Liver (tissue), 9 donors: Measurements from ENCODE around the gene KCNT1. TPM values are rescaled to one million over a fixed set of nuclear protein-coding genes. Genes with fewer than 3 reads are reported as not detected.

Experiments
- DNase-seq: peaks from one replicate; pipeline ENCODE4 v3.0.0-alpha.2; 2017; ENCODE audit warnings: low spot score
- H3K27ac ChIP-seq, 2 donors: one replicate each; pipeline ENCODE4 v1.7.0; 2013; ENCODE audit warnings: inconsistent platforms in 2 of 2, low read length in 2 of 2, control low read depth in 1 of 2, low read depth in 1 of 2, mild to moderate bottlenecking in 1 of 2
- H3K27me3 ChIP-seq, 4 donors: one replicate each; pipeline versions ENCODE4 v1.6.1 to v1.7.0; 2013; ENCODE audit warnings: low read length in 3 of 4, inconsistent platforms in 1 of 4, mild to moderate bottlenecking in 1 of 4, moderate library complexity in 1 of 4; ENCODE audit not compliant: control insufficient read depth in 4 of 4, insufficient read depth in 4 of 4
- H3K36me3 ChIP-seq, 4 donors: one replicate each; pipeline versions ENCODE4 v1.6.1 to v1.7.0; 2013; ENCODE audit warnings: low read length in 3 of 4, mild to moderate bottlenecking in 3 of 4, low read depth in 1 of 4, moderate library complexity in 1 of 4; ENCODE audit not compliant: control insufficient read depth in 4 of 4, insufficient read depth in 3 of 4
- H3K4me1 ChIP-seq, 4 donors: one replicate each; pipeline versions ENCODE4 v1.6.1 to v1.7.0; 2013; ENCODE audit warnings: low read length in 3 of 4, mild to moderate bottlenecking in 3 of 4, moderate library complexity in 1 of 4; ENCODE audit not compliant: control insufficient read depth in 4 of 4, insufficient read depth in 4 of 4
- H3K4me3 ChIP-seq, 3 donors: one replicate each; pipeline versions ENCODE4 v1.6.1 to v1.7.0; 2013; ENCODE audit warnings: low read length in 3 of 3, control low read depth in 1 of 3, low read depth in 1 of 3, mild to moderate bottlenecking in 1 of 3
- H3K9ac ChIP-seq, 2 donors: one replicate each; pipeline ENCODE4 v1.7.0; 2013; ENCODE audit warnings: low read length in 2 of 2, mild to moderate bottlenecking in 2 of 2, moderate library complexity in 2 of 2, control low read depth in 1 of 2, low read depth in 1 of 2
- H3K9me3 ChIP-seq, 4 donors: one replicate each; pipeline versions ENCODE4 v1.6.1 to v1.7.0; 2013; ENCODE audit warnings: low read length in 3 of 4; ENCODE audit not compliant: control insufficient read depth in 4 of 4
- EGR1 ChIP-seq, 2 donors: IDR thresholded peaks; 2 replicates each; pipeline ENCODE4 v1.6.1; 2016 to 2018; ENCODE audit warnings: antibody characterized with exemption in 2 of 2, low read depth in 2 of 2
- FOXA1 ChIP-seq: IDR thresholded peaks from 2 replicates; pipeline ENCODE4 v1.6.1; 2016; ENCODE audit warnings: antibody characterized with exemption
- GABPA ChIP-seq, 2 donors: IDR thresholded peaks in 1 of 2; conservative IDR thresholded peaks in 1 of 2; 2 replicates each; pipeline ENCODE4 v1.6.1; 2016; ENCODE audit warnings: antibody characterized with exemption in 2 of 2, mild to moderate bottlenecking in 1 of 2, moderate library complexity in 1 of 2
- HNF4G ChIP-seq: IDR thresholded peaks from 2 replicates; pipeline ENCODE4 v1.6.1; 2016; ENCODE audit warnings: antibody characterized with exemption
- JUND ChIP-seq, 2 donors: IDR thresholded peaks; 2 replicates each; pipeline ENCODE4 v1.6.1; 2016; ENCODE audit warnings: antibody characterized with exemption in 2 of 2
- NR2F2 ChIP-seq: IDR thresholded peaks from 2 replicates; pipeline ENCODE4 v1.6.1; 2016; ENCODE audit warnings: antibody characterized with exemption
- RAD21 ChIP-seq, 2 donors: IDR thresholded peaks; 2 replicates each; pipeline ENCODE4 v1.6.1; 2016; ENCODE audit warnings: antibody characterized with exemption in 2 of 2, mild to moderate bottlenecking in 2 of 2
- SP1 ChIP-seq: IDR thresholded peaks from 2 replicates; pipeline ENCODE4 v1.6.1; 2018; ENCODE audit warnings: antibody characterized with exemption, mild to moderate bottlenecking
- TAF1 ChIP-seq: conservative IDR thresholded peaks from 2 replicates; pipeline ENCODE4 v1.6.1; 2016; ENCODE audit warnings: antibody characterized with exemption, mild to moderate bottlenecking
- YY1 ChIP-seq: IDR thresholded peaks from 2 replicates; pipeline ENCODE4 v1.6.1; 2016; ENCODE audit warnings: antibody characterized with exemption, mild to moderate bottlenecking
- WGBS: extraction: QIAGEN DNeasy Blood & Tissue Kit; methylation state at CpG from one replicate; pipeline ENCODE4 v1.1.7; 2013; 5-methylcytosine and 5-hydroxymethylcytosine counted together
- polyA plus RNA-seq, 2 donors: library from polyadenylated mRNA; stranded (reverse) in 1 of 2; unstranded in 1 of 2; fragments of 200-250 nt in 1 of 2; fragments of >200 nt in 1 of 2; fragmentation: Nextera tagmentation in 1 of 2; extraction: Ambion mirVana in 1 of 2; gene quantifications; one replicate each; pipeline versions ENCODE4 v1.2.1 to v1.2.3, GENCODE V29; 2013 to 2015
- total RNA-seq, 2 donors: library from RNA; depleted of rRNA; stranded (reverse); fragments of >200 nt; gene quantifications; one replicate each; pipeline ENCODE4 v1.2.3, GENCODE V29; 2014
- TF ChIP-seq, protein P1 (sequence below): IDR thresholded peaks from 2 replicates; pipeline ENCODE4 v1.6.1; 2016; ENCODE audit warnings: antibody characterized with exemption
- TF ChIP-seq, protein P2 (sequence below): IDR thresholded peaks from 2 replicates; pipeline ENCODE4 v1.6.1; 2016; ENCODE audit warnings: antibody characterized with exemption
- TF ChIP-seq, protein P3 (sequence below): IDR thresholded peaks from 2 replicates; pipeline ENCODE4 v1.6.1; 2016; ENCODE audit warnings: antibody characterized with exemption, mild to moderate bottlenecking
- TF ChIP-seq, protein P4 (sequence below): fragments of 150-350 bp; IDR thresholded peaks from 2 replicates; pipeline ENCODE4 v1.5.1; 2017; ENCODE audit warnings: improper control_type of control experiment, low read depth, low read length; ENCODE audit not compliant: missing input control
- TF ChIP-seq, protein P5 (sequence below): IDR thresholded peaks from 2 replicates; pipeline ENCODE4 v1.6.1; 2016; ENCODE audit warnings: antibody characterized with exemption
- donor health status: healthy.
- donor health status: healthy.
- donor health status: healthy.
- donor health status: healthy.
- donor health status: healthy.

Gene KCNT1
- total and polyA plus RNA-seq, 4 donors: 0.08 TPM; not detected in 2

DNA sequence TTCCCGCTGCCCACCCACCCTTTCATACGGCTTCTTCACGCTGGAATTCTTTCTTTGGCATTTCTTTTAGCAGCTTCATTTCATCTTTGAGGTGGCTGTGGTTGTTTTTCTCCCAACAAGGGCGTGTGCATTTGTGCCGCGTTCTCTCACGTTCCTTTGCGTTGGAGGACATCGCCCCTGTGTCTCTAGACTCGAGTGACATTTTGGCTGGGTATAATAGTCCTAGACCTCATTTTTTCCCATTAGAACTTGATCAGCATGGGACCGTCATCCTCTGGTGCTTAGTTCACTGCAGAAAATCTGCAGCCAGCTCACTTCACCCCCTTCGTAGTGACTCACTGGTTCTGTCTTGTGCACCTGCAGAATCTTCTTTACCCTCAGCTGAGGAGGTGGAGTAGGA, 29.5 kb downstream of the KCNT1 start:
- no peak for DNase-seq
- Histone ChIP-seq H3K4me3 (no peak overlapping the region), H3K9me3 (peaks cover 0 to 6% (median 5%) of the 10 kb centered on the region in 4 donors), H3K9ac (no peak overlapping the region), H3K4me1 (no peaks in the 10 kb centered on the region), H3K27ac (no peak overlapping the region), H3K27me3 (peaks cover 0 to 14% (median under 1%) of the 10 kb centered on the region in 4 donors), H3K36me3 (no peaks in the 10 kb centered on the region)
- WGBS: 89% methylated on average over 12 of the region's 12 CpGs
- TF ChIP-seq YY1 (no peak), EGR1 (IDR thresholded peaks at IDR 0.05; ENCODE audit: low read depth in 2 of 2) (no peak), GABPA (IDR thresholded peaks at IDR 0.05 in 1 of 2, conservative IDR thresholded peaks at IDR 0.05 in 1 of 2) (no peak), FOXA1 (no peak), NR2F2 (no peak), SP1 (no peak), JUND (IDR thresholded peaks at IDR 0.05) (no peak), RAD21 (IDR thresholded peaks at IDR 0.05) (no peak)
- TF ChIP-seq, protein P1, sequence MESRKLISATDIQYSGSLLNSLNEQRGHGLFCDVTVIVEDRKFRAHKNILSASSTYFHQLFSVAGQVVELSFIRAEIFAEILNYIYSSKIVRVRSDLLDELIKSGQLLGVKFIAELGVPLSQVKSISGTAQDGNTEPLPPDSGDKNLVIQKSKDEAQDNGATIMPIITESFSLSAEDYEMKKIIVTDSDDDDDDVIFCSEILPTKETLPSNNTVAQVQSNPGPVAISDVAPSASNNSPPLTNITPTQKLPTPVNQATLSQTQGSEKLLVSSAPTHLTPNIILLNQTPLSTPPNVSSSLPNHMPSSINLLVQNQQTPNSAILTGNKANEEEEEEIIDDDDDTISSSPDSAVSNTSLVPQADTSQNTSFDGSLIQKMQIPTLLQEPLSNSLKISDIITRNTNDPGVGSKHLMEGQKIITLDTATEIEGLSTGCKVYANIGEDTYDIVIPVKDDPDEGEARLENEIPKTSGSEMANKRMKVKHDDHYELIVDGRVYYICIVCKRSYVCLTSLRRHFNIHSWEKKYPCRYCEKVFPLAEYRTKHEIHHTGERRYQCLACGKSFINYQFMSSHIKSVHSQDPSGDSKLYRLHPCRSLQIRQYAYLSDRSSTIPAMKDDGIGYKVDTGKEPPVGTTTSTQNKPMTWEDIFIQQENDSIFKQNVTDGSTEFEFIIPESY: no peak
- TF ChIP-seq, protein P2, sequence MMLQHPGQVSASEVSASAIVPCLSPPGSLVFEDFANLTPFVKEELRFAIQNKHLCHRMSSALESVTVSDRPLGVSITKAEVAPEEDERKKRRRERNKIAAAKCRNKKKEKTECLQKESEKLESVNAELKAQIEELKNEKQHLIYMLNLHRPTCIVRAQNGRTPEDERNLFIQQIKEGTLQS: no peak
- TF ChIP-seq, protein P3, sequence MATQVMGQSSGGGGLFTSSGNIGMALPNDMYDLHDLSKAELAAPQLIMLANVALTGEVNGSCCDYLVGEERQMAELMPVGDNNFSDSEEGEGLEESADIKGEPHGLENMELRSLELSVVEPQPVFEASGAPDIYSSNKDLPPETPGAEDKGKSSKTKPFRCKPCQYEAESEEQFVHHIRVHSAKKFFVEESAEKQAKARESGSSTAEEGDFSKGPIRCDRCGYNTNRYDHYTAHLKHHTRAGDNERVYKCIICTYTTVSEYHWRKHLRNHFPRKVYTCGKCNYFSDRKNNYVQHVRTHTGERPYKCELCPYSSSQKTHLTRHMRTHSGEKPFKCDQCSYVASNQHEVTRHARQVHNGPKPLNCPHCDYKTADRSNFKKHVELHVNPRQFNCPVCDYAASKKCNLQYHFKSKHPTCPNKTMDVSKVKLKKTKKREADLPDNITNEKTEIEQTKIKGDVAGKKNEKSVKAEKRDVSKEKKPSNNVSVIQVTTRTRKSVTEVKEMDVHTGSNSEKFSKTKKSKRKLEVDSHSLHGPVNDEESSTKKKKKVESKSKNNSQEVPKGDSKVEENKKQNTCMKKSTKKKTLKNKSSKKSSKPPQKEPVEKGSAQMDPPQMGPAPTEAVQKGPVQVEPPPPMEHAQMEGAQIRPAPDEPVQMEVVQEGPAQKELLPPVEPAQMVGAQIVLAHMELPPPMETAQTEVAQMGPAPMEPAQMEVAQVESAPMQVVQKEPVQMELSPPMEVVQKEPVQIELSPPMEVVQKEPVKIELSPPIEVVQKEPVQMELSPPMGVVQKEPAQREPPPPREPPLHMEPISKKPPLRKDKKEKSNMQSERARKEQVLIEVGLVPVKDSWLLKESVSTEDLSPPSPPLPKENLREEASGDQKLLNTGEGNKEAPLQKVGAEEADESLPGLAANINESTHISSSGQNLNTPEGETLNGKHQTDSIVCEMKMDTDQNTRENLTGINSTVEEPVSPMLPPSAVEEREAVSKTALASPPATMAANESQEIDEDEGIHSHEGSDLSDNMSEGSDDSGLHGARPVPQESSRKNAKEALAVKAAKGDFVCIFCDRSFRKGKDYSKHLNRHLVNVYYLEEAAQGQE: no peak
- TF ChIP-seq, protein P4, sequence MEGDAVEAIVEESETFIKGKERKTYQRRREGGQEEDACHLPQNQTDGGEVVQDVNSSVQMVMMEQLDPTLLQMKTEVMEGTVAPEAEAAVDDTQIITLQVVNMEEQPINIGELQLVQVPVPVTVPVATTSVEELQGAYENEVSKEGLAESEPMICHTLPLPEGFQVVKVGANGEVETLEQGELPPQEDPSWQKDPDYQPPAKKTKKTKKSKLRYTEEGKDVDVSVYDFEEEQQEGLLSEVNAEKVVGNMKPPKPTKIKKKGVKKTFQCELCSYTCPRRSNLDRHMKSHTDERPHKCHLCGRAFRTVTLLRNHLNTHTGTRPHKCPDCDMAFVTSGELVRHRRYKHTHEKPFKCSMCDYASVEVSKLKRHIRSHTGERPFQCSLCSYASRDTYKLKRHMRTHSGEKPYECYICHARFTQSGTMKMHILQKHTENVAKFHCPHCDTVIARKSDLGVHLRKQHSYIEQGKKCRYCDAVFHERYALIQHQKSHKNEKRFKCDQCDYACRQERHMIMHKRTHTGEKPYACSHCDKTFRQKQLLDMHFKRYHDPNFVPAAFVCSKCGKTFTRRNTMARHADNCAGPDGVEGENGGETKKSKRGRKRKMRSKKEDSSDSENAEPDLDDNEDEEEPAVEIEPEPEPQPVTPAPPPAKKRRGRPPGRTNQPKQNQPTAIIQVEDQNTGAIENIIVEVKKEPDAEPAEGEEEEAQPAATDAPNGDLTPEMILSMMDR: no peak

- Histone ChIP-seq H3K27ac (no peak overlapping the region), H3K36me3 (no peaks in the 10 kb centered on the region), H3K9me3 (peaks cover 0 to 6% (median 5%) of the 10 kb centered on the region in 4 donors), H3K27me3 (peaks cover 0 to 20% (median 0%) of the 10 kb centered on the region in 4 donors), H3K4me3 (no peak overlapping the region), H3K4me1 (no peaks in the 10 kb centered on the region), H3K9ac (no peak overlapping the region)
- TF ChIP-seq, protein P2: no peak
- TF ChIP-seq JUND (IDR thresholded peaks at IDR 0.05) (no peak), GABPA (IDR thresholded peaks at IDR 0.05 in 1 of 2, conservative IDR thresholded peaks at IDR 0.05 in 1 of 2) (no peak), FOXA1 (no peak), EGR1 (IDR thresholded peaks at IDR 0.05; ENCODE audit: low read depth in 2 of 2) (no peak), YY1 (no peak), HNF4G (no peak), SP1 (no peak), TAF1 (no peak), NR2F2 (no peak)
- TF ChIP-seq, protein P1: no peak
- TF ChIP-seq, protein P5, sequence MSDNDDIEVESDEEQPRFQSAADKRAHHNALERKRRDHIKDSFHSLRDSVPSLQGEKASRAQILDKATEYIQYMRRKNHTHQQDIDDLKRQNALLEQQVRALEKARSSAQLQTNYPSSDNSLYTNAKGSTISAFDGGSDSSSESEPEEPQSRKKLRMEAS: no peak
- 65% methylated on average over 6 of the region's 6 CpGs for WGBS
- no peak for DNase-seq
These were observed 30.7 kb downstream of the KCNT1 start for GRCh38 chr9:135732569-135733257.
